ENCODE data around the gene ETV2.

- no peak for TF ChIP-seq POLR2AphosphoS5 (IDR thresholded peaks at IDR 0.05)
- no peak for TF ChIP-seq POLR2A (IDR thresholded peaks at IDR 0.05)
Observed at GRCh38 chr19:35613574-35613973, 28.0 kb upstream of the ETV2 start.
